K562 (cell line): ENCODE measurements around the gene PDIA2. TPM values are rescaled to one million over a fixed set of nuclear protein-coding genes. Genes with fewer than 3 reads are reported as not detected.
A peak's percentile ranks its signal among the peaks of the same experiment; 100 is the strongest.

Source experiments
- COPS2 ChIP-seq: fragments of 450-650 bp; conservative IDR thresholded peaks from 2 replicates; pipeline ENCODE4 v1.6.1; 2016; ENCODE audit warnings: mild to moderate bottlenecking, moderate library complexity
- CREB1 ChIP-seq, 2 experiments: sonication (generic) in 1 of 2; formaldehyde crosslinking in 1 of 2; IDR thresholded peaks; 2 replicates each; pipeline versions ENCODE4 v1.6.1 to v1.8.0; 2012 to 2022; ENCODE audit warnings: inconsistent platforms in 1 of 2, mild to moderate bottlenecking in 1 of 2, missing genetic modification reagents in 1 of 2, moderate library complexity in 1 of 2
- EP300 ChIP-seq: IDR thresholded peaks from 2 replicates; pipeline ENCODE4 v1.6.1; 2012; ENCODE audit warnings: low read length, improper control_type of control experiment
- FOXP1 ChIP-seq: sonication (generic); formaldehyde crosslinking; IDR thresholded peaks from 2 replicates; pipeline ENCODE4 v1.8.0; 2022; ENCODE audit warnings: mild to moderate bottlenecking, missing genetic modification reagents
- GTF2F1 ChIP-seq: IDR thresholded peaks from 2 replicates; pipeline ENCODE4 v1.6.1; 2011; ENCODE audit warnings: low read depth, low read length, improper control_type of control experiment
- HNRNPLL ChIP-seq: fragments of 200-400 bp; formaldehyde crosslinking; IDR thresholded peaks from 2 replicates; pipeline ENCODE4 v1.6.1; 2017; ENCODE audit warnings: low read length, low read depth, mild to moderate bottlenecking; ENCODE audit not compliant: poor library complexity, severe bottlenecking
- LARP7 ChIP-seq: fragments of 450-650 bp; IDR thresholded peaks from 2 replicates; pipeline ENCODE4 v1.6.1; 2016
- SP1 ChIP-seq: sonication (generic); formaldehyde crosslinking; IDR thresholded peaks from 2 replicates; pipeline ENCODE4 v1.8.1; 2022; ENCODE audit warnings: mild to moderate bottlenecking, missing genetic modification reagents
- TCF7L2 ChIP-seq: fragments of 150-350 bp; IDR thresholded peaks from 2 replicates; pipeline ENCODE4 v1.6.1; 2016; ENCODE audit warnings: low read depth, mild to moderate bottlenecking, low read length, moderate library complexity
- polyA plus RNA-seq, 8 experiments: library from polyadenylated mRNA; depleted of rRNA in 4 of 8; stranded (reverse) in 5 of 8; unstranded in 3 of 8; fragments of >200 nt; fragmentation: Nextera tagmentation in 2 of 8; fragmentation: Illumina TruSeq in 1 of 8; extraction: Ambion mirVana in 2 of 8; extraction: Trizol in 1 of 8; gene quantifications; 2 replicates each; pipeline versions ENCODE4 v1.2.1 to v1.2.3, GENCODE V29; 2011 to 2014; ENCODE audit warnings: inconsistent platforms in 1 of 8, missing spikeins in 1 of 8
- total RNA-seq, 7 experiments: library from RNA; depleted of rRNA in 6 of 7; stranded (reverse); fragments of >200 nt in 6 of 7; fragmentation: Illumina TruSeq in 2 of 7; extraction: Trizol in 2 of 7; gene quantifications; 2 replicates each; pipeline versions ENCODE4 v1.2.1 to v1.2.3, GENCODE V29; 2011 to 2021; ENCODE audit warnings: low replicate concordance in 1 of 7
- TF ChIP-seq, protein P1 (sequence below): fragments of 250-450 bp; sonication (Bioruptor Pico); IDR thresholded peaks from 2 replicates; pipeline ENCODE4 v1.5.1; 2021; ENCODE audit warnings: mild to moderate bottlenecking
- TF ChIP-seq, protein P2 (sequence below): fragments of 150-350 bp; conservative IDR thresholded peaks from 2 replicates; pipeline ENCODE4 v1.6.1; 2014; ENCODE audit warnings: low read length
- TF ChIP-seq, protein P3 (sequence below): sonication (generic); formaldehyde crosslinking; IDR thresholded peaks from 2 replicates; pipeline ENCODE4 v1.8.1; 2022; ENCODE audit warnings: missing genetic modification reagents
- TF ChIP-seq, protein P4 (sequence below): sonication (generic); formaldehyde crosslinking; IDR thresholded peaks from 2 replicates; pipeline ENCODE4 v1.8.1; 2023; ENCODE audit warnings: missing genetic modification reagents, mild to moderate bottlenecking, borderline replicate concordance
- TF ChIP-seq, protein P5 (sequence below): fragments of 250-450 bp; sonication (Bioruptor Pico); IDR thresholded peaks from 2 replicates; pipeline ENCODE4 v1.8.0; 2022; ENCODE audit warnings: inconsistent platforms

The PDIA2 gene
- total and polyA plus RNA-seq, 9 of the 15 experiments (the other 6 are each of a cell fraction or from before 2014, with no cell fraction given) = 0.13 to 0.92 (median 0.23) TPM; not detected in 4

DNA sequence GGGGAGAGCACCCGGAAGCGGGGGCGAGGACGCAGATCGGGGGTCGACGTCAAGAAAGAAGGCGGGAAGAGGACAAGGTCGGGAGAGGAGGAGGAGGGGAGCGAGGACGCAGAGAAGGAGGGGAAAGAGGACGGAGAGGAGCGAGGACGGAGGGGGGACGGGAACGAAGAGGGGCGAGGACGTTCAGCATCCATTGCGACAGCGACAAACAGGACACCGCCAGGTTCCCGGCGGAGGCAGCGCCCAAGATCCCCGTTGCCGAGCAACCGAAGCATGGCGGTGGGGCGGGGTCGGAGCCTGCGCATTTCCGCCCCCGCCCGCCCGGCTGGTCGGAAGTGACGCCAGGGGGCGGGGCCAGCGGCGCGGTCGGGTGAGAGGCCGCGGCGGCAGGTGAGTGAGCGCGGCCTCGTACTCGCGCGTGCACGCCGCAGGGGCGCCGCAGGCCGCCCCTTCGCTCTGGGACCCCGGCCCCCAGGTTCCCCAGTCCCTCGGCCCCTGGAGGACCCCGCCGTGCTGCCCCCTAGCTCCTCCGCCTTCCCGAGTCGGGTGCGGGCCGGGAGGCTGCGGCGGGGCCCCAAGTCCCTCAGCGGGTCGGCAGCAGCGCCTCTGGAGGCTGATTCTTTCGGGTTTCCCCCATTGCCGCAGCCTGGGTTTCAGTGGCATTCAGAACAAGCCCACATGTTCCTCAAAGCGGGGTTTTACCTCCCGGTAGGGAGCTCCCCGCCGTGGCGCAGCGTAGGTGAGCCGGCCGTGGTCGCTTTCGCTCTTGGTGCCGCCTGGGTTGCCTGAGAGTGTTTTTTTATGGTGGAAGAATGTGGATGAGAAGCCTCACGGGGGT, 48.3 kb upstream of the PDIA2 start, which contains the start of gene FAM234A (continued):
- TF ChIP-seq HNRNPLL = peak; percentile 57
- TF ChIP-seq, protein P1, sequence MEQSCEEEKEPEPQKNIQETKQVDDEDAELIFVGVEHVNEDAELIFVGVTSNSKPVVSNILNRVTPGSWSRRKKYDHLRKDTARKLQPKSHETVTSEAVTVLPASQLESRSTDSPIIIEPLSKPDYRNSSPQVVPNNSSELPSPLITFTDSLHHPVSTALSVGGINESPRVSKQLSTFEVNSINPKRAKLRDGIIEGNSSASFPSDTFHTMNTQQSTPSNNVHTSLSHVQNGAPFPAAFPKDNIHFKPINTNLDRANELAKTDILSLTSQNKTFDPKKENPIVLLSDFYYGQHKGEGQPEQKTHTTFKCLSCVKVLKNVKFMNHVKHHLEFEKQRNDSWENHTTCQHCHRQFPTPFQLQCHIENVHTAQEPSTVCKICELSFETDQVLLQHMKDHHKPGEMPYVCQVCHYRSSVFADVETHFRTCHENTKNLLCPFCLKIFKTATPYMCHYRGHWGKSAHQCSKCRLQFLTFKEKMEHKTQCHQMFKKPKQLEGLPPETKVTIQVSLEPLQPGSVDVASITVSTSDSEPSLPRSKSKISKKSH (CRISPR knock-in tag) = no peak
- TF ChIP-seq, protein P2, sequence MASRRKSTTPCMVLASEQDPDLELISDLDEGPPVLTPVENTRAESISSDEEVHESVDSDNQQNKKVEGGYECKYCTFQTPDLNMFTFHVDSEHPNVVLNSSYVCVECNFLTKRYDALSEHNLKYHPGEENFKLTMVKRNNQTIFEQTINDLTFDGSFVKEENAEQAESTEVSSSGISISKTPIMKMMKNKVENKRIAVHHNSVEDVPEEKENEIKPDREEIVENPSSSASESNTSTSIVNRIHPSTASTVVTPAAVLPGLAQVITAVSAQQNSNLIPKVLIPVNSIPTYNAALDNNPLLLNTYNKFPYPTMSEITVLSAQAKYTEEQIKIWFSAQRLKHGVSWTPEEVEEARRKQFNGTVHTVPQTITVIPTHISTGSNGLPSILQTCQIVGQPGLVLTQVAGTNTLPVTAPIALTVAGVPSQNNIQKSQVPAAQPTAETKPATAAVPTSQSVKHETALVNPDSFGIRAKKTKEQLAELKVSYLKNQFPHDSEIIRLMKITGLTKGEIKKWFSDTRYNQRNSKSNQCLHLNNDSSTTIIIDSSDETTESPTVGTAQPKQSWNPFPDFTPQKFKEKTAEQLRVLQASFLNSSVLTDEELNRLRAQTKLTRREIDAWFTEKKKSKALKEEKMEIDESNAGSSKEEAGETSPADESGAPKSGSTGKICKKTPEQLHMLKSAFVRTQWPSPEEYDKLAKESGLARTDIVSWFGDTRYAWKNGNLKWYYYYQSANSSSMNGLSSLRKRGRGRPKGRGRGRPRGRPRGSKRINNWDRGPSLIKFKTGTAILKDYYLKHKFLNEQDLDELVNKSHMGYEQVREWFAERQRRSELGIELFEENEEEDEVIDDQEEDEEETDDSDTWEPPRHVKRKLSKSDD = peak; percentile 73; the same call in 1 of the 2 replicates
- no peak for TF ChIP-seq COPS2
- TF ChIP-seq FOXP1 (CRISPR knock-in tag) = peak; percentile 67; the same call in 1 of the 2 replicates
- TF ChIP-seq CREB1 (IDR thresholded peaks at IDR 0.05) = peak; percentile 90
- TF ChIP-seq CREB1 (CRISPR knock-in tag; IDR thresholded peaks at IDR 0.05) = peak; percentile 90
- TF ChIP-seq TCF7L2 = no peak
- TF ChIP-seq, protein P3, sequence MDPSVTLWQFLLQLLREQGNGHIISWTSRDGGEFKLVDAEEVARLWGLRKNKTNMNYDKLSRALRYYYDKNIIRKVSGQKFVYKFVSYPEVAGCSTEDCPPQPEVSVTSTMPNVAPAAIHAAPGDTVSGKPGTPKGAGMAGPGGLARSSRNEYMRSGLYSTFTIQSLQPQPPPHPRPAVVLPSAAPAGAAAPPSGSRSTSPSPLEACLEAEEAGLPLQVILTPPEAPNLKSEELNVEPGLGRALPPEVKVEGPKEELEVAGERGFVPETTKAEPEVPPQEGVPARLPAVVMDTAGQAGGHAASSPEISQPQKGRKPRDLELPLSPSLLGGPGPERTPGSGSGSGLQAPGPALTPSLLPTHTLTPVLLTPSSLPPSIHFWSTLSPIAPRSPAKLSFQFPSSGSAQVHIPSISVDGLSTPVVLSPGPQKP (CRISPR knock-in tag) = no peak
- no peak for TF ChIP-seq EP300
- TF ChIP-seq GTF2F1 = no peak
- TF ChIP-seq SP1 (CRISPR knock-in tag) = no peak
- TF ChIP-seq, protein P4, sequence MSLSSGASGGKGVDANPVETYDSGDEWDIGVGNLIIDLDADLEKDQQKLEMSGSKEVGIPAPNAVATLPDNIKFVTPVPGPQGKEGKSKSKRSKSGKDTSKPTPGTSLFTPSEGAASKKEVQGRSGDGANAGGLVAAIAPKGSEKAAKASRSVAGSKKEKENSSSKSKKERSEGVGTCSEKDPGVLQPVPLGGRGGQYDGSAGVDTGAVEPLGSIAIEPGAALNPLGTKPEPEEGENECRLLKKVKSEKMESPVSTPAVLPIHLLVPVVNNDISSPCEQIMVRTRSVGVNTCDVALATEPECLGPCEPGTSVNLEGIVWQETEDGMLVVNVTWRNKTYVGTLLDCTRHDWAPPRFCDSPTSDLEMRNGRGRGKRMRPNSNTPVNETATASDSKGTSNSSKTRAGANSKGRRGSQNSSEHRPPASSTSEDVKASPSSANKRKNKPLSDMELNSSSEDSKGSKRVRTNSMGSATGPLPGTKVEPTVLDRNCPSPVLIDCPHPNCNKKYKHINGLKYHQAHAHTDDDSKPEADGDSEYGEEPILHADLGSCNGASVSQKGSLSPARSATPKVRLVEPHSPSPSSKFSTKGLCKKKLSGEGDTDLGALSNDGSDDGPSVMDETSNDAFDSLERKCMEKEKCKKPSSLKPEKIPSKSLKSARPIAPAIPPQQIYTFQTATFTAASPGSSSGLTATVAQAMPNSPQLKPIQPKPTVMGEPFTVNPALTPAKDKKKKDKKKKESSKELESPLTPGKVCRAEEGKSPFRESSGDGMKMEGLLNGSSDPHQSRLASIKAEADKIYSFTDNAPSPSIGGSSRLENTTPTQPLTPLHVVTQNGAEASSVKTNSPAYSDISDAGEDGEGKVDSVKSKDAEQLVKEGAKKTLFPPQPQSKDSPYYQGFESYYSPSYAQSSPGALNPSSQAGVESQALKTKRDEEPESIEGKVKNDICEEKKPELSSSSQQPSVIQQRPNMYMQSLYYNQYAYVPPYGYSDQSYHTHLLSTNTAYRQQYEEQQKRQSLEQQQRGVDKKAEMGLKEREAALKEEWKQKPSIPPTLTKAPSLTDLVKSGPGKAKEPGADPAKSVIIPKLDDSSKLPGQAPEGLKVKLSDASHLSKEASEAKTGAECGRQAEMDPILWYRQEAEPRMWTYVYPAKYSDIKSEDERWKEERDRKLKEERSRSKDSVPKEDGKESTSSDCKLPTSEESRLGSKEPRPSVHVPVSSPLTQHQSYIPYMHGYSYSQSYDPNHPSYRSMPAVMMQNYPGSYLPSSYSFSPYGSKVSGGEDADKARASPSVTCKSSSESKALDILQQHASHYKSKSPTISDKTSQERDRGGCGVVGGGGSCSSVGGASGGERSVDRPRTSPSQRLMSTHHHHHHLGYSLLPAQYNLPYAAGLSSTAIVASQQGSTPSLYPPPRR (CRISPR knock-in tag) = no peak
- TF ChIP-seq LARP7 = peak; percentile 91; the same call in 1 of the 2 replicates
- TF ChIP-seq, protein P5, sequence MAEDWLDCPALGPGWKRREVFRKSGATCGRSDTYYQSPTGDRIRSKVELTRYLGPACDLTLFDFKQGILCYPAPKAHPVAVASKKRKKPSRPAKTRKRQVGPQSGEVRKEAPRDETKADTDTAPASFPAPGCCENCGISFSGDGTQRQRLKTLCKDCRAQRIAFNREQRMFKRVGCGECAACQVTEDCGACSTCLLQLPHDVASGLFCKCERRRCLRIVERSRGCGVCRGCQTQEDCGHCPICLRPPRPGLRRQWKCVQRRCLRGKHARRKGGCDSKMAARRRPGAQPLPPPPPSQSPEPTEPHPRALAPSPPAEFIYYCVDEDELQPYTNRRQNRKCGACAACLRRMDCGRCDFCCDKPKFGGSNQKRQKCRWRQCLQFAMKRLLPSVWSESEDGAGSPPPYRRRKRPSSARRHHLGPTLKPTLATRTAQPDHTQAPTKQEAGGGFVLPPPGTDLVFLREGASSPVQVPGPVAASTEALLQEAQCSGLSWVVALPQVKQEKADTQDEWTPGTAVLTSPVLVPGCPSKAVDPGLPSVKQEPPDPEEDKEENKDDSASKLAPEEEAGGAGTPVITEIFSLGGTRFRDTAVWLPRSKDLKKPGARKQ = no peak
